Upper lobe of left lung (tissue), 4 donors: Measurements from ENCODE around the gene REV3L.
"Not testable (repeated sequence)": the region's sequence is repeated elsewhere in the genome, so short reads cannot be mapped to it uniquely, and the experiment has no call there.

Experiments used
- EP300 ChIP-seq, 4 donors: sonication (generic); formaldehyde crosslinking; IDR thresholded peaks; one replicate each; pipeline ENCODE4 v1.5.1; 2017; ENCODE audit warnings: antibody characterized with exemption in 4 of 4, control low read depth in 2 of 4
- POLR2A ChIP-seq, 4 donors: fragments of 450-650 bp; IDR thresholded peaks; one replicate each; pipeline ENCODE4 v1.5.1; 2016 to 2017; ENCODE audit warnings: antibody characterized with exemption in 4 of 4, mild to moderate bottlenecking in 2 of 4
- POLR2AphosphoS5 ChIP-seq, 2 donors: sonication (generic); formaldehyde crosslinking; IDR thresholded peaks; one replicate each; pipeline ENCODE4 v1.5.1; 2017; ENCODE audit warnings: antibody characterized with exemption in 2 of 2
- TF ChIP-seq, protein P1 (sequence below), 6 experiments: fragments of 450-650 bp in 4 of 6; fragments of 200-600 bp in 2 of 6; sonication (generic) in 2 of 6; IDR thresholded peaks; one replicate each; pipeline ENCODE4 v1.5.1; 2016 to 2019; ENCODE audit warnings: antibody characterized with exemption in 6 of 6

DNA sequence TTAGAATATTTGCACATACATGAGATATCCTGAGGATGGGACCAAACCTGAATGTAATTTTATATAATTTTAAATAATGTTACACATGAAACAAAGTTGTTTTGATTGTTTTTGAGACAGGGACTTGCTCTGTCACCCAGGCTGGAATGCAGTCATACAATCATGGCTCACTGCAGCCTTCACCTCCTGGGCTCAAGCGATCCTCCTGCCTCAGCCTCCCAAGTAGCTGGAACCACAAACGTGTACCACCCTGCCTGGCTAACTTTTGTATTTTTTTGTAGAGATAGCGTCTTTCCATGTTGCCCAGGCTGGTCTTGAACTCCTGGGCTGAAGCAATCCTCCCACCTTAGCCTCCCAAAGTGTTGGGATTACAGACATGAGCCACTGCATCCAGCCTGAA lies 7.0 kb downstream of the REV3L start:
- TF ChIP-seq POLR2AphosphoS5, POLR2A, EP300 (IDR thresholded peaks at IDR 0.05): not testable (repeated sequence)
- TF ChIP-seq, protein P1, sequence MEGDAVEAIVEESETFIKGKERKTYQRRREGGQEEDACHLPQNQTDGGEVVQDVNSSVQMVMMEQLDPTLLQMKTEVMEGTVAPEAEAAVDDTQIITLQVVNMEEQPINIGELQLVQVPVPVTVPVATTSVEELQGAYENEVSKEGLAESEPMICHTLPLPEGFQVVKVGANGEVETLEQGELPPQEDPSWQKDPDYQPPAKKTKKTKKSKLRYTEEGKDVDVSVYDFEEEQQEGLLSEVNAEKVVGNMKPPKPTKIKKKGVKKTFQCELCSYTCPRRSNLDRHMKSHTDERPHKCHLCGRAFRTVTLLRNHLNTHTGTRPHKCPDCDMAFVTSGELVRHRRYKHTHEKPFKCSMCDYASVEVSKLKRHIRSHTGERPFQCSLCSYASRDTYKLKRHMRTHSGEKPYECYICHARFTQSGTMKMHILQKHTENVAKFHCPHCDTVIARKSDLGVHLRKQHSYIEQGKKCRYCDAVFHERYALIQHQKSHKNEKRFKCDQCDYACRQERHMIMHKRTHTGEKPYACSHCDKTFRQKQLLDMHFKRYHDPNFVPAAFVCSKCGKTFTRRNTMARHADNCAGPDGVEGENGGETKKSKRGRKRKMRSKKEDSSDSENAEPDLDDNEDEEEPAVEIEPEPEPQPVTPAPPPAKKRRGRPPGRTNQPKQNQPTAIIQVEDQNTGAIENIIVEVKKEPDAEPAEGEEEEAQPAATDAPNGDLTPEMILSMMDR (IDR thresholded peaks at IDR 0.05): not testable (repeated sequence)
